ENCODE measurements around the gene RNF126. TPM values are rescaled to one million over a fixed set of nuclear protein-coding genes. Genes with fewer than 3 reads are reported as not detected.

RNF126 gene
- total RNA-seq, 6 experiments from 2014 or later, result 35.8 to 39.2 (median 38.2) TPM

DNA sequence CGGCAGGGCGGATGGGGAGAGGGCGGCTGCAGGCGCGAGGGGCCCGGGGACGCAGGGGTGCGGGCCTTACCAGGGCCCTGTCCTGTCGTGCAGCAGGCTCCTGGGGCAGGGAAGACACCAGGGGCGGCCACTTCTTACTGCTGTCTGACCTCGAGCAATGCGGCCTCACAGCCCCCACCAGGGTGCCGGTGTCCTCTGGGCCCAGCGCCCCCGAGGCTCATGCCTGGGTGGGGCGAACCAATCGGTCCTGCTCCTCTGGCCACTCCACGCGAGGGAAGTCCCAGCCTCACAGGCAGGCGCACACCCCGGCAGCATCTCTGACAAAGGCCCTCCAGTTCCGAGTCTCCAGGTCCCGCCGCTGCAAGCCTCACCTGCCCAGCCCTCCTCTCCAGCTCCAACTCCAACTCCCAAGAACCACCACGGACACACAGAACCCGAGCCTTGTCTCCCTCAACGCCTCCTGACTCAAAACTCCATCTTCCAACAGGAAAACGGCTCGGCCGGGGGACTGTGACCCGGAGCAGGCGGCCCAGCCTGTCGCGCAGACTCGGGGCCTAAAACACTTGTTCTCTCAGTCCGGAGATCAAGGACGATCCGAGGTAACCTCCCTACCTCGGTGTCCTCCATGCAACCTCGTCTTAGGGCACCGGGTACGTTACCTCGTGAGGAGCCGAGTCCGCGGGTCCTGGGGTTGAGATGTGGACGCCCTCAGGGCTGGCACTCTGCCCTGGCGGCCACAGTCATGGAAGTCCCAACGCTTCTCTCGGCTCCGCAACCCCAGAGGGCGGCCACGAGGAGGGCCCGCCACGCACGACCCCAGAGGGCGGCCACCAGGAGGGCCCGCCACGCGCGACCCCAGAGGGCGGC lies 16.9 kb downstream of the RNF126 start:
- Mint-ChIP-seq H3K27me3 (ENCODE audit: insufficient read depth) (no peaks in the 10 kb centered on the region), H3K9me3 (no peaks in the 10 kb centered on the region), H3K27ac (no peak overlapping the region), H3K4me3 (no peak overlapping the region), H3K4me1 (ENCODE audit: low read depth) (no peaks in the 10 kb centered on the region), H3K36me3 (ENCODE audit: low read depth) (peaks cover 4% of the 10 kb centered on the region; the same call in 1 of the 2 replicates)
- TF ChIP-seq, protein P1, sequence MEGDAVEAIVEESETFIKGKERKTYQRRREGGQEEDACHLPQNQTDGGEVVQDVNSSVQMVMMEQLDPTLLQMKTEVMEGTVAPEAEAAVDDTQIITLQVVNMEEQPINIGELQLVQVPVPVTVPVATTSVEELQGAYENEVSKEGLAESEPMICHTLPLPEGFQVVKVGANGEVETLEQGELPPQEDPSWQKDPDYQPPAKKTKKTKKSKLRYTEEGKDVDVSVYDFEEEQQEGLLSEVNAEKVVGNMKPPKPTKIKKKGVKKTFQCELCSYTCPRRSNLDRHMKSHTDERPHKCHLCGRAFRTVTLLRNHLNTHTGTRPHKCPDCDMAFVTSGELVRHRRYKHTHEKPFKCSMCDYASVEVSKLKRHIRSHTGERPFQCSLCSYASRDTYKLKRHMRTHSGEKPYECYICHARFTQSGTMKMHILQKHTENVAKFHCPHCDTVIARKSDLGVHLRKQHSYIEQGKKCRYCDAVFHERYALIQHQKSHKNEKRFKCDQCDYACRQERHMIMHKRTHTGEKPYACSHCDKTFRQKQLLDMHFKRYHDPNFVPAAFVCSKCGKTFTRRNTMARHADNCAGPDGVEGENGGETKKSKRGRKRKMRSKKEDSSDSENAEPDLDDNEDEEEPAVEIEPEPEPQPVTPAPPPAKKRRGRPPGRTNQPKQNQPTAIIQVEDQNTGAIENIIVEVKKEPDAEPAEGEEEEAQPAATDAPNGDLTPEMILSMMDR (IDR thresholded peaks at IDR 0.05), result no peak
- no peak for DNase-seq

DNA sequence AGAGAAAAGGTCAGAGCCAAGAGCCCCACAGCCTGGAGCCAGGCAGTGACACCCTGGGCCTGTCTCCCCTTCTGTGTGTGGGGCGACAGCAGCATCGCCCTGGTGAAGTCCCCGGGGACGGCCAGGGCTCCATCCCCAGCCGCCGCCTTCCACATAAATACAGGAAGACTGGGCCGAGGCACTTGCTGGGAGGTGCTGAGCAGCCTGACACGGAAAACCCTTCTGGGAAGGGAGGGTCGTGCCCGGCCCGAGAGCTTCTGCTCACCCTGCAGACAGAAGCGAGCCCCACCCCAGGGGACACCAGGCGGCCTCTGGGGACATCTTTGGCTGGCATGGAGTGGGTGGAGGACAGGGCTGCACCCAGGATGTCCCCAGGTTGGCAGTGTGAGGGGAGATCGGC lies 18.2 kb downstream of the RNF126 start:
- H3K27me3 Mint-ChIP-seq (ENCODE audit: insufficient read depth), result no peaks in the 10 kb centered on the region
- no peaks in the 10 kb centered on the region for H3K9me3 Mint-ChIP-seq

DNA sequence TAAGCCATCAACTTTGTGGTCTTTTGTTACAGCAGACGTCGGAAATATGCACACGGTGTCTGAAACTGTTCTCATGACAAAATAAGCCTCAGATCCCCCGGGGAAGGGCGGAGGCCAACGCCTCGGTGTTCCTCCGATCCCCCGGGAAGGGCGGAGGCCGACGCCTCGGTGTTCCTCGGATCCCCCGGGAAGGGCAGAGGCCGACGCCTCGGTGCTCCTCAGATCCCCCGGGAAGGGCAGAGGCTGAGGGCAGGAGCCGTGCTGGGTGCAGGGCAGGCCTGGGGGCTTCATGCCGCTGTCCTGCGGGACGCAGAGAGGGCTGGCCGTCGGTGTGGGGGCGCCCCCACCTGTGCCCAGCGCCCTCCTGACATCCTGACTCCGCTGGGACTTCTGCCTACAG lies 18.7 kb downstream of the RNF126 start:
- DNase-seq, result no peak
- Mint-ChIP-seq H3K4me3 (no peak overlapping the region), H3K36me3 (ENCODE audit: low read depth) (peaks cover 4% of the 10 kb centered on the region; the same call in 1 of the 2 replicates), H3K27ac (no peak overlapping the region), H3K9me3 (no peaks in the 10 kb centered on the region), H3K27me3 (ENCODE audit: insufficient read depth) (peaks cover under 1% of the 10 kb centered on the region), H3K4me1 (ENCODE audit: low read depth) (peaks cover 3% of the 10 kb centered on the region)
- TF ChIP-seq, protein P1 (IDR thresholded peaks at IDR 0.05), result no peak

More for the DNA sequence above, 18.2 kb downstream of the RNF126 start:
- TF ChIP-seq, protein P1 (IDR thresholded peaks at IDR 0.05), result no peak
- no peak overlapping the region for H3K27ac Mint-ChIP-seq
- no peak for DNase-seq
- no peak overlapping the region for H3K4me3 Mint-ChIP-seq
- peaks cover 4% of the 10 kb centered on the region; the same call in 1 of the 2 replicates for H3K36me3 Mint-ChIP-seq (ENCODE audit: low read depth)
- H3K4me1 Mint-ChIP-seq (ENCODE audit: low read depth), result no peaks in the 10 kb centered on the region

DNA sequence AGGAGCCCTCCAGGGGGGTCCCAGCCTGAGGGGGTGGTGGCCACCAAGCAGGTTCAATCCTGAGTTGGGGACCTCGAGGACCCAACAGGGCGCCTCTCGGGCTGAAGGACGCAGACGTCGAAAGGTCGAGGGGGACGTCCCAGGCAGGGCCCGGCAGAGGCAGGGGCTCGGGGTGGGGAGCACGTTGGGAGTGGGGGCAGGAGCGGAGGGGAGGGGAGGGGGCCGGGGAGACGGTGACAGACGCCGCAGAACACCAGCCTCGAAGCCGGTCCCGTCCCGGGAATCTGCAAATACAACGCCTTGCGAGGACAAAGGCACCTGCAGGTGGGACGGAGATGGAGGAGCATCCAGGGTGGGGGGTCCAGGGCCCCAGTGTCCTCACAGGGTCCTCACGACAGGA lies 19.3 kb downstream of the RNF126 start:
- H3K36me3 Mint-ChIP-seq (ENCODE audit: low read depth), result peaks cover 4% of the 10 kb centered on the region; the same call in 1 of the 2 replicates
- TF ChIP-seq, protein P1 (IDR thresholded peaks at IDR 0.05), result no peak
- no peak for DNase-seq
- H3K27me3 Mint-ChIP-seq (ENCODE audit: insufficient read depth), result peaks cover 2% of the 10 kb centered on the region
- no peaks in the 10 kb centered on the region for H3K9me3 Mint-ChIP-seq
- no peak overlapping the region for H3K4me3 Mint-ChIP-seq
- H3K4me1 Mint-ChIP-seq (ENCODE audit: low read depth), result peaks cover 6% of the 10 kb centered on the region
- no peak overlapping the region for H3K27ac Mint-ChIP-seq

DNA sequence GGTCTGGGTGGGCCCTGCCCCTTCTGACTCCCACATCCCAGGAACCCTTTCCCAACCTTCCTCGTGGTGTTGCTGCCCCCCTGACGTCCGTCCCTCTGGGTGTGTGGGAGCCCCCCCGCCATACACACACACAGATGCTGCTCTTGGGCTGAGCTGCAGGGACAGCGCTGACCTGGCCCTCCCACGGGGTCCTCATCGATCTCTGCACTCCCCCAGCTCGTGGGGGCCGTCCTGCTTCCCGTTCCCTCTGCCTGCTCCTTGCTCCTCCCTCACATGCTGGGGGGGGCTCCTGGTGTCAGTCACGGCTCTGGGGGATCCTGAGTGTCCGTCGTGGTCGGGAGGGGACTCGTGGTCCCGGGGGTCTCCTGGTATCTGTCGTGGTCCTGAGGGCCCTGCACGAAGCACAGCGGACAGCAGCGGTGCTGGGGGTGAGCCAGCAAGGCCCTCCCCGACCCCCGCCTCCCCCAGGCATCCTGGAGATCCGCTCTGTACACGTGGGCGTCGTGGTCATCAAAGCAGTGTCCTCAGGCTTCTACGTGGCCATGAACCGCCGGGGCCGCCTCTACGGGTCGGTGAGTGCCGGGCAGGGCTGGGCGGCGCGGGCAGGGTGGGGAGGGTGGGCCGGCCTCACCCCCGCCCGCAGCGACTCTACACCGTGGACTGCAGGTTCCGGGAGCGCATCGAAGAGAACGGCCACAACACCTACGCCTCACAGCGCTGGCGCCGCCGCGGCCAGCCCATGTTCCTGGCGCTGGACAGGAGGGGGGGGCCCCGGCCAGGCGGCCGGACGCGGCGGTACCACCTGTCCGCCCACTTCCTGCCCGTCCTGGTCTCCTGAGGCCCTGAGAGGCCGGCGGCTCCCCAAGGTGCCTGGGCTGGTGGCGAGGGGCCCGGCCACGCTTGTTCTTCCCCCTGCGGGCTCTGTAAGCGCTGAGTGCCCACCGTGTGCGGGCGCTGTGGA lies 20.0 kb downstream of the RNF126 start:
- no peak for DNase-seq
- TF ChIP-seq, protein P1 (IDR thresholded peaks at IDR 0.05), result no peak
- Mint-ChIP-seq H3K4me1 (ENCODE audit: low read depth) (peaks cover 6% of the 10 kb centered on the region), H3K9me3 (no peaks in the 10 kb centered on the region), H3K27ac (no peak overlapping the region), H3K4me3 (no peak overlapping the region), H3K27me3 (ENCODE audit: insufficient read depth) (peaks cover 2% of the 10 kb centered on the region), H3K36me3 (ENCODE audit: low read depth) (peaks cover 4% of the 10 kb centered on the region; the same call in 1 of the 2 replicates)

Measured in HFFc6 (cell line).